GM23248 (cell line): ENCODE results near the gene NUDC. TPM values are rescaled to one million over a fixed set of nuclear protein-coding genes. Genes with fewer than 3 reads are reported as not detected.

Experiments used
- DNase-seq: peaks from one replicate; pipeline ENCODE4 v3.0.0-alpha.2; 2015
- H2AFZ ChIP-seq: fragments of 200-600 bp; sonication (generic); 2 replicates; pipeline ENCODE4 v1.6.1; 2016; ENCODE audit warnings: antibody characterized with exemption
- H3F3A ChIP-seq: fragments of 200-600 bp; sonication (generic); 2 replicates; pipeline ENCODE4 v1.6.1; 2016; ENCODE audit warnings: mild to moderate bottlenecking, antibody characterized with exemption, mixed run types; ENCODE audit not compliant: insufficient read depth
- H3K27ac ChIP-seq: fragments of 200-600 bp; sonication (generic); 2 replicates; pipeline ENCODE4 v1.5.1; 2016; ENCODE audit warnings: mild to moderate bottlenecking
- H3K27me3 ChIP-seq: fragments of 200-600 bp; sonication (generic); replicated peaks from 2 replicates; pipeline ENCODE4 v1.6.1; 2016; ENCODE audit warnings: mild to moderate bottlenecking; ENCODE audit not compliant: insufficient read depth
- H3K36me3 ChIP-seq: fragments of 200-600 bp; sonication (generic); 2 replicates; pipeline ENCODE4 v1.6.1; 2016; ENCODE audit warnings: low read depth, mild to moderate bottlenecking
- H3K4me1 ChIP-seq: fragments of 200-600 bp; sonication (generic); 2 replicates; pipeline ENCODE4 v1.6.1; 2016; ENCODE audit warnings: mild to moderate bottlenecking; ENCODE audit not compliant: insufficient read depth
- H3K4me2 ChIP-seq: fragments of 200-600 bp; sonication (generic); one replicate; pipeline ENCODE4 v1.6.1; 2016; ENCODE audit warnings: mild to moderate bottlenecking; ENCODE audit not compliant: unreplicated experiment
- H3K4me3 ChIP-seq: fragments of 200-600 bp; sonication (generic); 2 replicates; pipeline ENCODE4 v1.5.1; 2016; ENCODE audit warnings: mild to moderate bottlenecking
- H3K79me2 ChIP-seq: fragments of 200-600 bp; sonication (generic); 2 replicates; pipeline ENCODE4 v1.6.1; 2016; ENCODE audit warnings: mild to moderate bottlenecking; ENCODE audit not compliant: insufficient read depth
- H3K9ac ChIP-seq: fragments of 200-600 bp; sonication (generic); 2 replicates; pipeline ENCODE4 v1.6.1; 2016; ENCODE audit warnings: mild to moderate bottlenecking
- H3K9me2 ChIP-seq: fragments of 200-600 bp; sonication (generic); 2 replicates; pipeline ENCODE4 v1.6.1; 2016; ENCODE audit warnings: mixed run types, mild to moderate bottlenecking, moderate library complexity; ENCODE audit not compliant: insufficient read depth
- H3K9me3 ChIP-seq: fragments of 200-600 bp; sonication (generic); one replicate; pipeline ENCODE4 v1.6.1; 2017; ENCODE audit warnings: low read depth
- H4K20me1 ChIP-seq: fragments of 200-600 bp; sonication (generic); 2 replicates; pipeline ENCODE4 v1.6.0; 2016; ENCODE audit not compliant: insufficient read depth
- EZH2 ChIP-seq: fragments of 200-600 bp; sonication (generic); IDR thresholded peaks from 2 replicates; pipeline ENCODE4 v1.6.1; 2018; ENCODE audit warnings: antibody characterized with exemption, mild to moderate bottlenecking; ENCODE audit not compliant: insufficient read depth, poor library complexity, severe bottlenecking
- EZH2phosphoT487 ChIP-seq: fragments of 200-600 bp; sonication (generic); IDR thresholded peaks from 2 replicates; pipeline ENCODE4 v1.6.1; 2018; ENCODE audit warnings: antibody characterized with exemption, moderate library complexity, mild to moderate bottlenecking, low read depth; ENCODE audit not compliant: insufficient read depth
- WGBS, 2 experiments: methylation state at CpG; one replicate each; pipeline ENCODE4 v1.1.6; 2015 to 2017; ENCODE audit warnings: low lambda C conversion rate in 2 of 2, low coverage in 1 of 2; ENCODE audit errors: missing lambda C conversion rate in 2 of 2; 5-methylcytosine and 5-hydroxymethylcytosine counted together
- in situ Hi-C: fragments of 300-500 bp; cut with MboI; formaldehyde crosslinking; loops from 2 replicates; pipeline ENCODE4 v1.15.0; 2020
- polyA plus RNA-seq: library from polyadenylated mRNA; unstranded; fragments of >200 nt; fragmentation: Nextera tagmentation; extraction: Ambion mirVana; gene quantifications from 2 replicates; pipeline ENCODE4 v1.2.1, GENCODE V29; 2016
- total RNA-seq: library from RNA; depleted of rRNA; stranded (reverse); fragments of >200 nt; shearing (Covaris generic); gene quantifications from 2 replicates; pipeline ENCODE4 v1.2.3, GENCODE V29; 2014

The NUDC gene
- total and polyA plus RNA-seq, 2 experiments from 2014 or later: 50.0 to 118 TPM

GRCh38 chr1:26897351-26897750 lies 24.2 kb upstream of the NUDC start:
- Histone ChIP-seq H3K79me2 (peaks cover 67% of the 10 kb centered on the region), H3F3A (0 out of 2 replicates have a peak, but pooled peaks cover 4% of the 10 kb centered on the region), H3K9me2 (no peaks in the 10 kb centered on the region), H3K9me3 (no peaks in the 10 kb centered on the region), H2AFZ (no peak overlapping the region), H3K9ac (no peak overlapping the region), H3K4me2 (no peak overlapping the region), H3K36me3 (peaks cover 9% of the 10 kb centered on the region; the same call in 1 of the 2 replicates), H3K27ac (no peak overlapping the region), H3K27me3 (no peaks in the 10 kb centered on the region), H3K4me3 (no peak overlapping the region), H3K4me1 (peaks cover 14% of the 10 kb centered on the region), H4K20me1 (no peaks in the 10 kb centered on the region)
- DNase-seq: no peak
- no peak for TF ChIP-seq EZH2
- no peak for TF ChIP-seq EZH2phosphoT487
- in situ Hi-C loops: no loop called here
- WGBS, 2 experiments: 94 to 98% methylated on average over 9 of the region's 9 CpGs

GRCh38 chr1:26900001-26900814 lies 21.3 kb upstream of the NUDC start, which contains the start of gene GPATCH3:
Gene GPATCH3 (minus strand): TSS chr1:26900467. CDS start chr1:26900442, 25 bp downstream.
- H3F3A ChIP-seq: 0 out of 2 replicates have a peak, but pooled peaks cover 4% of the 10 kb centered on the region
- H3K79me2 ChIP-seq: peaks cover 55% of the 10 kb centered on the region
- no peaks in the 10 kb centered on the region for H3K27me3 ChIP-seq
- peak within 1 kb of the TSS; percentile 94 for H3K4me3 ChIP-seq
- TF ChIP-seq EZH2phosphoT487 (no peak), EZH2 (no peak)
- H3K9me3 ChIP-seq: no peaks in the 10 kb centered on the region
- no peaks in the 10 kb centered on the region for H4K20me1 ChIP-seq
- in situ Hi-C loops: no loop called here
- peak within 1 kb of the TSS; percentile 85 for H3K4me2 ChIP-seq
- peaks cover 3% of the 10 kb centered on the region; the same call in 1 of the 2 replicates for H3K36me3 ChIP-seq
- DNase-seq: peak; percentile 97
- peak within 1 kb of the TSS; percentile 78 for H3K27ac ChIP-seq
- no peaks in the 10 kb centered on the region for H3K9me2 ChIP-seq
- H2AFZ ChIP-seq: peak within 1 kb of the TSS; percentile 99
- H3K4me1 ChIP-seq: peaks cover 14% of the 10 kb centered on the region
- WGBS, 2 experiments: 1% methylated on average over 48 to 50 of the region's 50 CpGs
- peak within 1 kb of the TSS; percentile 97 for H3K9ac ChIP-seq

- Histone ChIP-seq H3F3A (0 out of 2 replicates have a peak, but pooled peaks cover 4% of the 10 kb centered on the region), H3K79me2 (peaks cover 48% of the 10 kb centered on the region), H3K9ac (peak overlapping the region; percentile 97), H3K9me3 (no peaks in the 10 kb centered on the region), H3K4me2 (peak overlapping the region; percentile 85), H3K4me1 (peaks cover 14% of the 10 kb centered on the region), H4K20me1 (no peaks in the 10 kb centered on the region), H3K4me3 (peak overlapping the region; percentile 94), H3K9me2 (no peaks in the 10 kb centered on the region), H3K27ac (peak overlapping the region; percentile 78), H2AFZ (peak overlapping the region; percentile 99), H3K36me3 (peaks cover under 1% of the 10 kb centered on the region; the same call in 1 of the 2 replicates), H3K27me3 (no peaks in the 10 kb centered on the region)
- in situ Hi-C loops: no loop called here
- WGBS, 2 experiments: 58 to 70% methylated on average over 13 to 18 of the region's 18 CpGs
- TF ChIP-seq EZH2 (no peak), EZH2phosphoT487 (no peak)
- DNase-seq: no peak
Observed at GRCh38 chr1:26900815-26901511, 20.6 kb upstream of the NUDC start.
